GM12878 (cell line): ENCODE measurements around the gene TM6SF1. TPM values are rescaled to one million over a fixed set of nuclear protein-coding genes. Genes with fewer than 3 reads are reported as not detected.

ENCODE experiments used
- ATAC-seq: fragments of 200-7000 bp; cut with Tn5 transposase; 3 replicates; pipeline ENCODE4 v1.9.1; 2020; ENCODE audit warnings: mild to moderate bottlenecking, moderate library complexity
- BruUV-seq: library from RNA; stranded (reverse); fragments of 400-500 nt; replicated peaks from 2 replicates; lab custom pipeline; 2021; lab: Mats Ljungman, UMichigan
- CTCF ChIA-PET: fragments of 300-600 bp; sonication (Branson Sonifier 250); formaldehyde crosslinking; extraction: SDS; loops from one replicate; lab custom pipeline; 2021; ENCODE audit warnings: inconsistent platforms; lab: Yijun Ruan, JAX
- POLR2A ChIA-PET: fragments of 350-600 bp; formaldehyde crosslinking; extraction: SDS; loops from one replicate; lab custom pipeline; 2021; ENCODE audit warnings: inconsistent platforms; lab: Charles Lee
- RAD21 ChIA-PET: fragments of 300-600 bp; sonication (Branson Sonifier 250); formaldehyde crosslinking; loops from one replicate; lab custom pipeline; 2023; ENCODE audit warnings: antibody characterized with exemption; ENCODE audit not compliant: unreplicated experiment; lab: Charles Lee
- SMC1A ChIA-PET: fragments of 300-600 bp; sonication (Branson Sonifier 250); formaldehyde crosslinking; loops from one replicate; lab custom pipeline; 2023; ENCODE audit not compliant: unreplicated experiment, uncharacterized antibody; lab: Charles Lee
- DNase-seq: peaks from one replicate; pipeline ENCODE4 v3.0.0-alpha.2; 2011; ENCODE audit warnings: low read depth, low spot score
- FAIRE-seq: peaks from 3 replicates; lab custom pipeline; 2011; peaks lifted over from hg19 to GRCh38; lab: Jason Lieb, UNC
- H2AFZ ChIP-seq: 2 replicates; pipeline ENCODE4 v1.6.0; 2011; ENCODE audit warnings: low read depth, low read length, control low read depth; ENCODE audit not compliant: control insufficient read depth
- H3K27ac ChIP-seq: 2 replicates; pipeline ENCODE4 v1.5.1; 2011; ENCODE audit warnings: control low read depth; ENCODE audit not compliant: control insufficient read depth, insufficient read depth
- H3K27me3 ChIP-seq, 2 experiments: replicated peaks in 1 of 2; 2 replicates each; pipeline versions ENCODE4 v1.6.0 to v1.6.1; 2011; ENCODE audit warnings: low read length in 1 of 2; ENCODE audit not compliant: control insufficient read depth in 2 of 2, insufficient read depth in 2 of 2
- H3K36me3 ChIP-seq, 2 experiments: 2 replicates each; pipeline ENCODE4 v1.5.1; 2011; ENCODE audit warnings: low read length in 1 of 2; ENCODE audit not compliant: control insufficient read depth in 2 of 2, insufficient read depth in 2 of 2
- H3K4me1 ChIP-seq: 2 replicates; pipeline ENCODE4 v1.6.1; 2011; ENCODE audit warnings: mild to moderate bottlenecking, low read length, moderate library complexity, mixed read lengths; ENCODE audit not compliant: control insufficient read depth, insufficient read depth
- H3K4me2 ChIP-seq: 2 replicates; pipeline ENCODE4 v1.6.0; 2011; ENCODE audit warnings: control low read depth; ENCODE audit not compliant: control insufficient read depth, insufficient read depth
- H3K4me3 ChIP-seq: fragments of 200-600 bp; sonication (generic); 2 replicates; pipeline ENCODE4 v1.5.1; 2016
- H3K79me2 ChIP-seq: 2 replicates; pipeline ENCODE4 v1.6.0; 2011; ENCODE audit warnings: low read length; ENCODE audit not compliant: control insufficient read depth, insufficient read depth
- H3K9ac ChIP-seq: 2 replicates; pipeline ENCODE4 v1.8.0; 2011; ENCODE audit warnings: low read length, control low read depth, mixed read lengths; ENCODE audit not compliant: control insufficient read depth, insufficient read depth
- H3K9me3 ChIP-seq: replicated peaks from 3 replicates; pipeline ENCODE4 v1.5.1; 2011; ENCODE audit warnings: mild to moderate bottlenecking, low read length; ENCODE audit not compliant: control insufficient read depth, insufficient read depth
- H4K20me1 ChIP-seq: 2 replicates; pipeline ENCODE4 v1.6.0; 2011; ENCODE audit not compliant: control insufficient read depth, insufficient read depth
- BHLHE40 ChIP-seq, 2 experiments: fragments of 450-650 bp in 1 of 2; IDR thresholded peaks; 2 replicates each; pipeline ENCODE4 v1.6.1; 2011 to 2017; ENCODE audit warnings: low read depth in 2 of 2, borderline replicate concordance in 1 of 2, improper control_type of control experiment in 1 of 2, low read length in 1 of 2, mild to moderate bottlenecking in 1 of 2
- HDAC6 ChIP-seq: fragments of 200-600 bp; sonication (generic); IDR thresholded peaks from one replicate; pipeline ENCODE4 v1.8.0; 2017; ENCODE audit warnings: antibody characterized with exemption; ENCODE audit not compliant: unreplicated experiment
- KLF5 ChIP-seq: fragments of 450-650 bp; IDR thresholded peaks from 2 replicates; pipeline ENCODE4 v1.6.1; 2014; ENCODE audit warnings: mild to moderate bottlenecking; ENCODE audit not compliant: partially characterized antibody
- MLLT1 ChIP-seq: fragments of 450-650 bp; IDR thresholded peaks from 2 replicates; pipeline ENCODE4 v1.6.1; 2016; ENCODE audit warnings: mild to moderate bottlenecking
- NR2F1 ChIP-seq: fragments of 450-650 bp; conservative IDR thresholded peaks from 2 replicates; pipeline ENCODE4 v1.6.1; 2017; ENCODE audit warnings: mild to moderate bottlenecking
- RFX5 ChIP-seq: IDR thresholded peaks from 2 replicates; pipeline ENCODE4 v1.6.1; 2011; ENCODE audit warnings: low read depth, low read length, improper control_type of control experiment
- SMAD1 ChIP-seq: fragments of 450-650 bp; IDR thresholded peaks from 2 replicates; pipeline ENCODE4 v1.6.1; 2018; ENCODE audit warnings: mild to moderate bottlenecking, low read depth; ENCODE audit not compliant: partially characterized antibody
- SREBF1 ChIP-seq: IDR thresholded peaks from 2 replicates; pipeline ENCODE4 v1.6.1; 2012; ENCODE audit warnings: mild to moderate bottlenecking, low read length
- TARDBP ChIP-seq: IDR thresholded peaks from 2 replicates; pipeline ENCODE4 v1.6.1; 2016; ENCODE audit warnings: borderline replicate concordance
- WGBS: methylation state at CpG from one replicate; pipeline ENCODE4 v1.1.6; 2016; ENCODE audit warnings: low lambda C conversion rate; ENCODE audit not compliant: insufficient replicate concordance, insufficient coverage; ENCODE audit errors: missing lambda C conversion rate; 5-methylcytosine and 5-hydroxymethylcytosine counted together
- in situ Hi-C: fragments of 300-500 bp; cut with MboI; formaldehyde crosslinking; loops from 9 replicates; pipeline ENCODE4 v1.14.3; 2018; ENCODE audit warnings: mixed read lengths
- intact Hi-C: fragments of 100-400 bp; cut with micrococcal nuclease; formaldehyde crosslinking; loops from one replicate; pipeline ENCODE4 v1.14.2; 2022; ENCODE audit not compliant: unreplicated experiment
- polyA plus RNA-seq, 11 experiments: library from polyadenylated mRNA; depleted of rRNA in 4 of 11; unstranded in 6 of 11; stranded (reverse) in 5 of 11; fragments of >200 nt; fragmentation: Nextera tagmentation in 4 of 11; fragmentation: Illumina TruSeq in 1 of 11; extraction: Ambion mirVana in 4 of 11; extraction: Trizol in 1 of 11; gene quantifications; 1 replicate in 1 of 11; 2 replicates in 10 of 11; pipeline versions ENCODE4 v1.2.1 to v1.2.3, GENCODE V29; 2011 to 2016; ENCODE audit warnings: inconsistent platforms in 2 of 11, missing spikeins in 2 of 11, low read depth in 1 of 11
- total RNA-seq, 4 experiments: library from RNA; depleted of rRNA in 3 of 4; stranded (reverse); fragments of >200 nt in 3 of 4; fragmentation: Illumina TruSeq in 1 of 4; extraction: Trizol in 1 of 4; gene quantifications; 2 replicates each; pipeline versions ENCODE4 v1.2.1 to v1.2.3, GENCODE V29; 2013 to 2021
- TF ChIP-seq, protein P1 (sequence below): fragments of 450-650 bp; IDR thresholded peaks from 2 replicates; pipeline ENCODE4 v1.6.1; 2016; ENCODE audit warnings: mild to moderate bottlenecking
- TF ChIP-seq, protein P2 (sequence below): IDR thresholded peaks from 2 replicates; pipeline ENCODE4 v1.6.1; 2012; ENCODE audit warnings: low read length, inconsistent platforms

The TM6SF1 gene
- total and polyA plus RNA-seq, 10 of the 15 experiments (the other 5 are each of a cell fraction or from before 2014, with no cell fraction given) = 0.56 to 2.7 (median 1.2) TPM

DNA sequence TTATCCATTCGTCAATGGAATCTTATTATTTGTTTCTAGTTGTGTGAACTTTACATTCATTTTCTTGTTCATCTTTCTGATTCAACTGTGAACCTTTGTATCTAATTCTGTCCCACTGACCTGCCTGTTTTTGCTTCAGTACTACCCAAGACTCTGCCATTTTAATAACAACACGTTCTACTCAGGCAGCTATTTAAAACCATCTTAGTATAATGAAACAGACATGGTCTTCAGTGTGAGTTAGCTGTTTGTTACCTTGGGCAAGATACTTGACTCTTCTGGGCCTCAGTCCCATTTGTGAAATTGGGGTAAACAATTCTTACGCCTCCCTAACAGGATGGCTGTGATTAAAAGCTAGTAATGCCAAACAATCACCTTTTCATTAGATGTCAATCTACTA lies 42.0 kb upstream of the TM6SF1 start:
- Histone ChIP-seq H3K9me3 (no peaks in the 10 kb centered on the region; the same call in 2 of the 3 replicates), H3K9ac (peak overlapping the region; percentile 94), H3K27ac (peak overlapping the region; percentile 93), H3K4me3 (peak overlapping the region; percentile 96), H3K27me3 (no peaks in the 10 kb centered on the region), H4K20me1 (peaks cover 15% of the 10 kb centered on the region; the same call in 1 of the 2 replicates), H2AFZ (no peak overlapping the region), H3K4me1 (peaks cover 21% of the 10 kb centered on the region), H3K4me2 (peak overlapping the region; percentile 96), H3K36me3 (0 out of 4 replicates have a peak, but pooled peaks cover 0 to 5% of the 10 kb centered on the region in 2 experiments)
- no TSS peak for BruUV-seq
- intact Hi-C loops (loop anchor here (5.0 kb wide), 2 partner anchors 53 to 523 kb away; partner anchors contain the start of genes C15orf40 and RPS17), in situ Hi-C loops (no loop called here)
- RAD21 ChIA-PET = interaction anchor here (0.9 kb wide), 2 partner anchors 54 to 315 kb away, joined by 3 to 4 read pairs; no protein-coding TSS in a partner anchor
- POLR2A ChIA-PET = interaction anchor here (1.1 kb wide), 1 partner anchor 143 kb away, joined by 3 read pairs; no protein-coding TSS in a partner anchor
- DNase-seq (no peak), FAIRE-seq (no peak), ATAC-seq (no peak)
- CTCF ChIA-PET = interaction anchor here (0.5 to 1.4 kb wide), 4 partner anchors 55 to 1577 kb away, joined by 3 to 4 read pairs (median 4); partner anchors contain the start of gene HDGFL3
- SMC1A ChIA-PET = interaction anchor here (0.7 to 1.0 kb wide), 2 partner anchors 8 to 10 kb away, joined by 3 read pairs; no protein-coding TSS in a partner anchor
- TF ChIP-seq SMAD1 (no peak), BHLHE40 (IDR thresholded peaks at IDR 0.05; ENCODE audit: borderline replicate concordance in 1 of 2, low read depth in 2 of 2, low read length in 1 of 2) (no peak), SREBF1 (no peak), NR2F1 (no peak), RFX5 (no peak), TARDBP (no peak), KLF5 (no peak), HDAC6 (no peak), MLLT1 (no peak)
- TF ChIP-seq, protein P1, sequence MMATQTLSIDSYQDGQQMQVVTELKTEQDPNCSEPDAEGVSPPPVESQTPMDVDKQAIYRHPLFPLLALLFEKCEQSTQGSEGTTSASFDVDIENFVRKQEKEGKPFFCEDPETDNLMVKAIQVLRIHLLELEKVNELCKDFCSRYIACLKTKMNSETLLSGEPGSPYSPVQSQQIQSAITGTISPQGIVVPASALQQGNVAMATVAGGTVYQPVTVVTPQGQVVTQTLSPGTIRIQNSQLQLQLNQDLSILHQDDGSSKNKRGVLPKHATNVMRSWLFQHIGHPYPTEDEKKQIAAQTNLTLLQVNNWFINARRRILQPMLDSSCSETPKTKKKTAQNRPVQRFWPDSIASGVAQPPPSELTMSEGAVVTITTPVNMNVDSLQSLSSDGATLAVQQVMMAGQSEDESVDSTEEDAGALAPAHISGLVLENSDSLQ = no peak
- TF ChIP-seq, protein P2, sequence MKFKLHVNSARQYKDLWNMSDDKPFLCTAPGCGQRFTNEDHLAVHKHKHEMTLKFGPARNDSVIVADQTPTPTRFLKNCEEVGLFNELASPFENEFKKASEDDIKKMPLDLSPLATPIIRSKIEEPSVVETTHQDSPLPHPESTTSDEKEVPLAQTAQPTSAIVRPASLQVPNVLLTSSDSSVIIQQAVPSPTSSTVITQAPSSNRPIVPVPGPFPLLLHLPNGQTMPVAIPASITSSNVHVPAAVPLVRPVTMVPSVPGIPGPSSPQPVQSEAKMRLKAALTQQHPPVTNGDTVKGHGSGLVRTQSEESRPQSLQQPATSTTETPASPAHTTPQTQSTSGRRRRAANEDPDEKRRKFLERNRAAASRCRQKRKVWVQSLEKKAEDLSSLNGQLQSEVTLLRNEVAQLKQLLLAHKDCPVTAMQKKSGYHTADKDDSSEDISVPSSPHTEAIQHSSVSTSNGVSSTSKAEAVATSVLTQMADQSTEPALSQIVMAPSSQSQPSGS = no peak
- TF ChIP-seq, all 136 proteins: peak for 0
- peaks cover 71% of the 10 kb centered on the region for H3K79me2 ChIP-seq
- 2% methylated on average over 3 of the region's 3 CpGs for WGBS
